A673 (cell line): ENCODE measurements around the gene MXD1. TPM values are rescaled to one million over a fixed set of nuclear protein-coding genes. Genes with fewer than 3 reads are reported as not detected.

ENCODE experiments used
- BruUV-seq: library from RNA; stranded (reverse); fragments of 400-500 nt; replicated peaks from 2 replicates; lab custom pipeline; 2021; lab: Mats Ljungman, UMichigan
- CTCF ChIA-PET: fragments of 300-600 bp; sonication (Branson Sonifier 250); formaldehyde crosslinking; loops from one replicate; lab custom pipeline; 2022; ENCODE audit warnings: antibody characterized with exemption; lab: Charles Lee
- POLR2A ChIA-PET: fragments of 300-600 bp; sonication (Branson Sonifier 250); formaldehyde crosslinking; loops from one replicate; lab custom pipeline; 2022; ENCODE audit warnings: antibody characterized with exemption; ENCODE audit not compliant: low non-redundant PET; lab: Charles Lee
- DNase-seq: peaks from one replicate; pipeline ENCODE4 v3.0.0-alpha.2; 2015; ENCODE audit warnings: low spot score
- H3K27ac ChIP-seq: fragments of 200-600 bp; sonication (generic); 2 replicates; pipeline ENCODE4 v1.5.1; 2016; ENCODE audit warnings: mixed run types, low read depth, mild to moderate bottlenecking, mixed read lengths, antibody characterized with exemption, low read length; ENCODE audit not compliant: poor library complexity, severe bottlenecking
- H3K27me3 ChIP-seq: fragments of 200-600 bp; sonication (generic); replicated peaks from 2 replicates; pipeline ENCODE4 v1.6.1; 2017; ENCODE audit warnings: mixed run types, low read depth, mild to moderate bottlenecking, mixed read lengths, antibody characterized with exemption, low read length; ENCODE audit not compliant: insufficient read depth, poor library complexity
- H3K36me3 ChIP-seq: fragments of 200-600 bp; sonication (generic); 2 replicates; pipeline ENCODE4 v1.6.1; 2016; ENCODE audit warnings: mixed run types, mild to moderate bottlenecking, mixed read lengths, antibody characterized with exemption, low read length; ENCODE audit not compliant: insufficient read depth, poor library complexity, severe bottlenecking
- H3K4me1 ChIP-seq: fragments of 200-600 bp; sonication (generic); 2 replicates; pipeline ENCODE4 v1.6.1; 2017; ENCODE audit warnings: mixed run types, mild to moderate bottlenecking, mixed read lengths, antibody characterized with exemption, low read length; ENCODE audit not compliant: insufficient read depth, poor library complexity, severe bottlenecking
- H3K4me3 ChIP-seq: fragments of 200-600 bp; sonication (generic); 2 replicates; pipeline ENCODE4 v1.5.1; 2016; ENCODE audit warnings: low read depth, mixed run types, mild to moderate bottlenecking, mixed read lengths, low read length; ENCODE audit not compliant: poor library complexity, severe bottlenecking
- H3K9me3 ChIP-seq: fragments of 200-600 bp; sonication (generic); 2 replicates; pipeline ENCODE4 v1.6.1; 2016; ENCODE audit warnings: mixed run types, low read depth, mild to moderate bottlenecking, mixed read lengths, antibody characterized with exemption, low read length; ENCODE audit not compliant: poor library complexity, severe bottlenecking
- CTCF ChIP-seq: fragments of 300-800, 200-600 bp; sonication (generic); conservative IDR thresholded peaks from 2 replicates; pipeline ENCODE4 v1.5.1; 2017; ENCODE audit warnings: low read depth, mild to moderate bottlenecking, antibody characterized with exemption, low read length, moderate library complexity, mixed read lengths
- EZH2 ChIP-seq: fragments of 200-600 bp; sonication (generic); IDR thresholded peaks from 2 replicates; pipeline ENCODE4 v1.6.1; 2017; ENCODE audit warnings: borderline replicate concordance, low read depth, mild to moderate bottlenecking, mixed read lengths, antibody characterized with exemption, low read length; ENCODE audit not compliant: poor library complexity, severe bottlenecking
- intact Hi-C: fragments of 100-400 bp; cut with micrococcal nuclease; formaldehyde crosslinking; loops from one replicate; pipeline ENCODE4 v1.10.0; 2022; ENCODE audit not compliant: unreplicated experiment
- total RNA-seq: library from RNA; stranded (reverse); gene quantifications from 2 replicates; pipeline ENCODE4 v1.2.3, GENCODE V29; 2021

MXD1 gene
- total RNA-seq, 1 experiment from 2014 or later, result 3.7 TPM

- TF ChIP-seq EZH2, result no peak
- TF ChIP-seq CTCF, result no peak
- Histone ChIP-seq H3K27ac (no peak overlapping the region), H3K9me3 (no peaks in the 10 kb centered on the region), H3K27me3 (no peaks in the 10 kb centered on the region), H3K4me3 (no peak overlapping the region), H3K4me1 (no peaks in the 10 kb centered on the region), H3K36me3 (no peaks in the 10 kb centered on the region)
- DNase-seq, result no peak
- ChIA-PET POLR2A (no interaction called here), CTCF (no interaction called here)
- intact Hi-C loops, result no loop called here
- no TSS peak for BruUV-seq
Observed at GRCh38 chr2:69931832-69932595, 17.1 kb downstream of the MXD1 start.

GRCh38 chr2:69932596-69932922 is 17.6 kb downstream of the MXD1 start:
- intact Hi-C loops, result no loop called here
- POLR2A ChIA-PET, result interaction anchor here (0.6 kb wide), 1 partner anchor 18 kb away, joined by 7 read pairs; the partner anchor contains the start of gene MXD1
- H3K4me3 ChIP-seq, result no peak overlapping the region

GRCh38 chr2:69933254-69933828 is 18.4 kb downstream of the MXD1 start:
- H3K9me3 ChIP-seq, result no peaks in the 10 kb centered on the region
- H3K4me3 ChIP-seq, result no peak overlapping the region
- intact Hi-C loops, result no loop called here
- TF ChIP-seq CTCF (no peak), EZH2 (no peak)
- no peak for DNase-seq
- H3K36me3 ChIP-seq, result no peaks in the 10 kb centered on the region
- no peaks in the 10 kb centered on the region for H3K27me3 ChIP-seq
- H3K4me1 ChIP-seq, result no peaks in the 10 kb centered on the region
- ChIA-PET POLR2A (interaction anchor here (0.6 kb wide), 1 partner anchor 19 kb away, joined by 7 read pairs; the partner anchor contains the start of gene MXD1), CTCF (no interaction called here)
- BruUV-seq, result no TSS peak
- H3K27ac ChIP-seq, result no peak overlapping the region

More at GRCh38 chr2:69932596-69932922, 17.6 kb downstream of the MXD1 start:
- Histone ChIP-seq H3K27ac (no peak overlapping the region), H3K9me3 (no peaks in the 10 kb centered on the region), H3K4me1 (no peaks in the 10 kb centered on the region), H3K36me3 (no peaks in the 10 kb centered on the region), H3K27me3 (no peaks in the 10 kb centered on the region)
- no TSS peak for BruUV-seq
- no peak for TF ChIP-seq EZH2
- no peak for TF ChIP-seq CTCF
- no peak for DNase-seq
- CTCF ChIA-PET, result no interaction called here
